Uterus (tissue), 4 donors: Measurements from ENCODE around the gene PNKD. TPM values are rescaled to one million over a fixed set of nuclear protein-coding genes. Genes with fewer than 3 reads are reported as not detected.

Experiments
- DNase-seq, 2 donors: peaks; one replicate each; pipeline ENCODE4 v3.0.0-alpha.2; 2019 to 2020
- H3K27ac ChIP-seq, 2 donors: fragments of 200-600 bp; sonication (generic); 1 replicate in 1 of 2; 2 replicates in 1 of 2; pipeline ENCODE4 v1.5.1; 2016 to 2018
- H3K27me3 ChIP-seq, 2 donors: fragments of 200-600 bp; sonication (generic); one replicate each; pipeline ENCODE4 v1.5.1; 2018 to 2019; ENCODE audit warnings: control low read depth in 1 of 2
- H3K36me3 ChIP-seq, 2 donors: fragments of 200-600 bp; sonication (generic); one replicate each; pipeline ENCODE4 v1.5.1; 2019; ENCODE audit warnings: control low read depth in 1 of 2
- H3K4me1 ChIP-seq, 2 donors: fragments of 200-600 bp; sonication (generic); one replicate each; pipeline ENCODE4 v1.5.1; 2018 to 2019; ENCODE audit warnings: control low read depth in 1 of 2
- H3K4me3 ChIP-seq, 2 donors: fragments of 200-600 bp; sonication (generic); 1 replicate in 1 of 2; 2 replicates in 1 of 2; pipeline ENCODE4 v1.5.1; 2018 to 2019; ENCODE audit warnings: mild to moderate bottlenecking in 1 of 2
- H3K9me3 ChIP-seq, 2 donors: fragments of 200-600 bp; sonication (generic); one replicate each; pipeline ENCODE4 v1.5.1; 2019; ENCODE audit warnings: control low read depth in 1 of 2
- POLR2A ChIP-seq, 2 donors: fragments of 450-650 bp; IDR thresholded peaks; one replicate each; pipeline ENCODE4 v1.6.1; 2016; ENCODE audit warnings: antibody characterized with exemption in 2 of 2, mild to moderate bottlenecking in 1 of 2, moderate library complexity in 1 of 2
- intact Hi-C: fragments of 100-400 bp; cut with DNase I; formaldehyde crosslinking; loops from one replicate; pipeline ENCODE4 v1.15.1; 2023; ENCODE audit warnings: low total_unique reads
- total RNA-seq, 4 donors: library from RNA; depleted of rRNA in 3 of 4; stranded (reverse); fragments of >200 nt in 3 of 4; gene quantifications; one replicate each; pipeline versions ENCODE4 v1.1.0 to v1.2.4, GENCODE V29; 2014 to 2023
- TF ChIP-seq, protein P1 (sequence below), 4 experiments: fragments of 200-600 bp in 2 of 4; fragments of 450-650 bp in 2 of 4; sonication (generic) in 2 of 4; IDR thresholded peaks; one replicate each; pipeline ENCODE4 v1.5.1; 2016 to 2019; ENCODE audit warnings: antibody characterized with exemption in 4 of 4, mild to moderate bottlenecking in 2 of 4, moderate library complexity in 1 of 4
- donor health status: DM: yes; HTN: yes; CAD: no.

Gene PNKD
- total RNA-seq, 4 donors from 2014 or later, result 11.8 to 47.8 (median 31.7) TPM

DNA sequence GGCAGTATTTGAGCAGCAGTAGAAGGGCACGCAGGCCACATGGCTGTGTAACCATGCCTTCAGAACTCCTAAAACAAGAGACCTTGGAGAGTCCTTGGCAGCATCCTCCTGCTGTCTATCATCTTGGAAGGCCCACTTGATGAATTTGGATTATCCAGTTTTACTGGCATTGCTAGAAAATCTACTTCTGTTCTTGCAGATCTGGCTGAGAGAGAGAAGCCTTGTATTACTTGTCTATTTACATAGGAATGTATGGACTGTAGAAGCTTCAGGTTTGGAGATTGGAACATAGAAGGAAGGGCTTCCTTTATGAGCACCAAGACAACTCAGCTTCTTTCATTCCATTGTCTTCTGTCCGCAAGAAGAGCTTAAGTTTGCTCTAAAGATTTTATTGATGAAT is 25.7 kb upstream of the PNKD start:
- TF ChIP-seq, protein P1, sequence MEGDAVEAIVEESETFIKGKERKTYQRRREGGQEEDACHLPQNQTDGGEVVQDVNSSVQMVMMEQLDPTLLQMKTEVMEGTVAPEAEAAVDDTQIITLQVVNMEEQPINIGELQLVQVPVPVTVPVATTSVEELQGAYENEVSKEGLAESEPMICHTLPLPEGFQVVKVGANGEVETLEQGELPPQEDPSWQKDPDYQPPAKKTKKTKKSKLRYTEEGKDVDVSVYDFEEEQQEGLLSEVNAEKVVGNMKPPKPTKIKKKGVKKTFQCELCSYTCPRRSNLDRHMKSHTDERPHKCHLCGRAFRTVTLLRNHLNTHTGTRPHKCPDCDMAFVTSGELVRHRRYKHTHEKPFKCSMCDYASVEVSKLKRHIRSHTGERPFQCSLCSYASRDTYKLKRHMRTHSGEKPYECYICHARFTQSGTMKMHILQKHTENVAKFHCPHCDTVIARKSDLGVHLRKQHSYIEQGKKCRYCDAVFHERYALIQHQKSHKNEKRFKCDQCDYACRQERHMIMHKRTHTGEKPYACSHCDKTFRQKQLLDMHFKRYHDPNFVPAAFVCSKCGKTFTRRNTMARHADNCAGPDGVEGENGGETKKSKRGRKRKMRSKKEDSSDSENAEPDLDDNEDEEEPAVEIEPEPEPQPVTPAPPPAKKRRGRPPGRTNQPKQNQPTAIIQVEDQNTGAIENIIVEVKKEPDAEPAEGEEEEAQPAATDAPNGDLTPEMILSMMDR (IDR thresholded peaks at IDR 0.05), result no peak
- TF ChIP-seq POLR2A (IDR thresholded peaks at IDR 0.05), result no peak
- Histone ChIP-seq H3K27me3 (no peaks in the 10 kb centered on the region), H3K27ac (no peak overlapping the region), H3K9me3 (no peaks in the 10 kb centered on the region), H3K4me3 (no peak overlapping the region), H3K36me3 (no peaks in the 10 kb centered on the region), H3K4me1 (no peaks in the 10 kb centered on the region)
- no peak for DNase-seq
- intact Hi-C loops, result no loop called here

DNA sequence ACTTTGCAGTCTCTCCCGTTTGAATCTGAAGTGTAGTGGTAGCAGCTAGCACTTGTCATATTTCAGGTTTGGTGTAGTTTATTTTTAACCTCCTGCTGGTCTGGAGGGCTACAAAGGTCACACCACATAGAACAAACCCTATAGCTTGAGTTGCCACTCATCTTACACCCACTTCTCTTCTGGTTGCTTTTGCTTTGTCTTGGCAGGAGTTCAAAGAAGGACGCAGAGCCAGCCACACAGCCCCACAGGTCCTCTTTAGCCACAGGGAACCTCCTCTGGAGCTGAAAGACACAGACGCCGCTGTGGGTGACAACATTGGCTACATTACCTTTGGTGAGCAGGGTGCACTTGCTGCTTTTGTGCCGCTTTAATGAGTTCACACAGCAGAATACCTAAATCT is 25.1 kb upstream of the PNKD start:
- Histone ChIP-seq H3K4me1 (no peaks in the 10 kb centered on the region), H3K27me3 (no peaks in the 10 kb centered on the region), H3K36me3 (no peaks in the 10 kb centered on the region), H3K27ac (no peak overlapping the region), H3K9me3 (no peaks in the 10 kb centered on the region), H3K4me3 (no peak overlapping the region)
- TF ChIP-seq POLR2A (IDR thresholded peaks at IDR 0.05), result no peak
- TF ChIP-seq, protein P1 (IDR thresholded peaks at IDR 0.05), result no peak
- no peak for DNase-seq
- intact Hi-C loops, result no loop called here

DNA sequence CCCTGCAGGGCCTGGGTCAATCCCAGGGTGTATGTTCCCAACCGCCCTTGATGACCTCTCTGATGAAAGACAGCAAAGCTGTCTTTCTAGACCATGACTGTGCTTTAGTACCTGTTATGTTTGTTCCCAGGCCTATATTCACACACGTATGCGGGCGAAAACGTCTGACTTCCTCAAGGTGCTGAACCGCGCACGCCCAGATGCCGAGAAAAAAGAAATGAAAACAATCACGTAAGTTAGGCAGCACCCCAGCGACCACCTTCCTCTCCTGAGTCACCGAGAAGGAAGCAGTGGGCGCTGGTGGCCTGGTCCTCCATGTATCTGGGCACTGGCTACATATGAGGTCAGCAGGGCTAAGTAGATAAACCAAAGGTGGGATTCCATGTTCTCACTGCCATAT is 20.6 kb upstream of the PNKD start:
- Histone ChIP-seq H3K27me3 (no peaks in the 10 kb centered on the region), H3K27ac (no peak overlapping the region), H3K36me3 (no peaks in the 10 kb centered on the region), H3K4me3 (no peak overlapping the region), H3K9me3 (no peaks in the 10 kb centered on the region), H3K4me1 (no peaks in the 10 kb centered on the region)
- intact Hi-C loops, result no loop called here
- no peak for DNase-seq
- TF ChIP-seq, protein P1 (IDR thresholded peaks at IDR 0.05), result no peak
- TF ChIP-seq POLR2A (IDR thresholded peaks at IDR 0.05), result no peak

DNA sequence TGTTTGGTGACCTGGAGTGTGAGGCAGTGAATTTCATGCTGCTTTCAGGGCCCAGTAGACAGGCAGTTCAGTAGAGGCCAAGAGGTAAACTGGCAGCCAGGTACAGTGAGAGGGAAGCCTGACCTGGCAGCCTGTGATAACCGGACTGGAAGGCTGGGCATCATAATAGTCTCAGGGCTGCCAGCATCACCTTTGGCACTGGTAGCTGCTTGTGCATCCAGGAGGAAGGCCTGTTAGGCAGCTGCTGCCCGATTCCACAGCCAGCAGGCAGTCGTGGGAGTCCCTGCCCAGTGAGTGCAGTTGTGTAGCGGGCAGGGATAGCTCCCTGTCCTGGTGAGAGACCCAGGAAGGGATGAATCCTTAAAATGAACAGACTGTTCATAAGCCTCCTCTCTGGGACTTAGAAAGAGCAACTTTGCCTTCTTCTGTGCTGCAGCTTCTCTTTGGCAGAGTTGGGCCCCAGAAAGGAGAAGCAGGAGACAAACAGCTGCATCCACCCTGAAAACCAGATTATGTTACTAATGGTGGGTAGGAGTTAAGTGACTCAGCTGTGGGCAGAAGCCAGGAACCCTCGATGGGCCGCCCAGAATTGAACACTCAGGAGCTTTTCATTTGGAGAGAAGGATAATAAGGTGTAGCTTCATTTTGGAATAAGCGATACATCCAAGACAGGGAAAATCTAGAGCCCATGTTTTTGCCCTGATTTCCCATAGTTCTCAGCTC is 17.6 kb upstream of the PNKD start:
- Histone ChIP-seq H3K27me3 (no peaks in the 10 kb centered on the region), H3K4me1 (no peaks in the 10 kb centered on the region), H3K27ac (no peak overlapping the region), H3K9me3 (no peaks in the 10 kb centered on the region), H3K4me3 (no peak overlapping the region), H3K36me3 (no peaks in the 10 kb centered on the region)
- intact Hi-C loops, result no loop called here
- TF ChIP-seq POLR2A (IDR thresholded peaks at IDR 0.05), result no peak
- TF ChIP-seq, protein P1 (IDR thresholded peaks at IDR 0.05), result no peak
- DNase-seq, result no peak

DNA sequence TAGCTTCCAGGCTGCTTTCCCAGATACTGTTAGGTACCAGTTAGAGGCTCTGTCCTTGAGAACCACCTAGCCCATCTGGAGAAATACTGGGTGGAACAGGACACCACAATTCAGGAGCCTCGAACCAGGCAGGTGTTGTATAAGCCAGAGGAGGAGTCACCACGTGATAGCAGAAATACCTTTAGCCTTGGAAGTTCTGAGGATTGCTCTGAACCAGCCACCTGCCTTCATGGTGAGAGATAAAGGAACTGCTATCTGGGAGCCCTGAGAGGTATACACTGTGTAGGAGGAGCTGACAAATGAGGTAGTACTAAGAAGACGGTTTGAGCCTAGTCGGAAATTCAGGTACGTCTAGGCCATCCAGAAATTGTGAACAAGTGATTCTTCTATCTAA is 17.1 kb upstream of the PNKD start:
- Histone ChIP-seq H3K27me3 (no peaks in the 10 kb centered on the region), H3K27ac (no peak overlapping the region), H3K36me3 (no peaks in the 10 kb centered on the region), H3K9me3 (no peaks in the 10 kb centered on the region), H3K4me1 (no peaks in the 10 kb centered on the region), H3K4me3 (no peak overlapping the region)
- intact Hi-C loops, result no loop called here
- no peak for DNase-seq
- TF ChIP-seq POLR2A (IDR thresholded peaks at IDR 0.05), result no peak
- TF ChIP-seq, protein P1 (IDR thresholded peaks at IDR 0.05), result no peak
